Measurements from ENCODE around the gene MED9. TPM values are rescaled to one million over a fixed set of nuclear protein-coding genes. Genes with fewer than 3 reads are reported as not detected.

MED9 gene
- total and polyA plus RNA-seq, 2 donors (not counting 3 experiments of a cell fraction or from before 2014, with no cell fraction given) = 15.1 to 18.2 TPM

GRCh38 chr17:17515934-17516930, 39.4 kb downstream of the MED9 start:
- Histone ChIP-seq H4K20me1 (replicated peaks; ENCODE audit: control insufficient read depth, extremely low read depth, insufficient read depth, low read length) (no peaks in the 10 kb centered on the region), H3K9me3 (replicated peaks; ENCODE audit: control insufficient read depth, insufficient read depth, low read length) (no peaks in the 10 kb centered on the region), H3K9ac (replicated peaks; ENCODE audit: extremely low read depth, insufficient read depth, low read length) (no peak overlapping the region), H3K9me1 (replicated peaks; ENCODE audit: control insufficient read depth, extremely low read depth, insufficient read depth, low read length) (no peaks in the 10 kb centered on the region), H2AFZ (ENCODE audit: low read depth, low read length) (no peak overlapping the region), H3K27ac (ENCODE audit: insufficient read depth, low read depth, low read length) (no peak overlapping the region), H3K79me2 (ENCODE audit: control insufficient read depth, insufficient read depth, low read length) (no peaks in the 10 kb centered on the region), H3K4me1 (ENCODE audit: control insufficient read depth, extremely low read depth, insufficient read depth, low read length) (no peaks in the 10 kb centered on the region), H3K27me3 (ENCODE audit: control insufficient read depth in 2 of 2, insufficient read depth in 2 of 2, low read length in 2 of 2) (no peaks in the 10 kb centered on the region), H3K4me2 (ENCODE audit: insufficient read depth, low read length) (no peak overlapping the region), H3K4me3 (replicated peaks in 1 of 3; ENCODE audit: insufficient read depth in 1 of 3, low read depth in 1 of 3, low read length in 3 of 3) (no peak overlapping the region), H3K36me3 (ENCODE audit: control insufficient read depth in 2 of 2, extremely low read depth in 1 of 2, insufficient read depth in 2 of 2, low read length in 2 of 2) (no peaks in the 10 kb centered on the region)
- no peak for FAIRE-seq
- CTCF ChIA-PET = interaction anchor here (0.8 to 1.9 kb wide), 6 partner anchors 9 to 98 kb away, joined by 3 to 11 read pairs (median 3); partner anchors contain the start of gene RASD1
- no TSS peak for BruUV-seq (replicated peaks)
- DNase-seq (ENCODE audit: low read depth, low spot score) = no peak
- POLR2A ChIA-PET = no interaction called here
- no peak for TF ChIP-seq CTCF (IDR thresholded peaks at IDR 0.05; ENCODE audit: extremely low read depth in 1 of 2, insufficient read depth in 1 of 2, low read depth in 1 of 2, low read length in 2 of 2)
- TF ChIP-seq MYC (IDR thresholded peaks at IDR 0.05; ENCODE audit: low read depth, low read length) = no peak
- TF ChIP-seq FOS (IDR thresholded peaks at IDR 0.05; ENCODE audit: borderline replicate concordance, insufficient read depth, low read length) = no peak
- no peak for TF ChIP-seq GATA2 (IDR thresholded peaks at IDR 0.05; ENCODE audit: insufficient read depth, insufficient read length, low read depth, low read length)
- TF ChIP-seq EZH2 (IDR thresholded peaks at IDR 0.05; ENCODE audit: borderline replicate concordance, low read depth, low read length, severe bottlenecking) = no peak
- dilution Hi-C loops (cut with MboI; ENCODE audit: extremely low pct_ligation_motif_present, low sequenced_read_pairs) = no loop called here
- intact Hi-C loops (cut with micrococcal nuclease) = no loop called here

Measured in endothelial cell of umbilical vein (primary cell).